HCT116 (cell line): ENCODE data around the gene CKLF. TPM values are rescaled to one million over a fixed set of nuclear protein-coding genes. Genes with fewer than 3 reads are reported as not detected.

Experiments
- ATAC-seq: fragments of 200-7000 bp; cut with Tn5 transposase; 2 replicates; pipeline ENCODE4 v1.9.1; 2020; ENCODE audit warnings: mild to moderate bottlenecking, moderate library complexity
- BruUV-seq: library from RNA; stranded (reverse); fragments of 400-500 nt; replicated peaks from 2 replicates; lab custom pipeline; 2021; lab: Mats Ljungman, UMichigan
- CTCF ChIA-PET: fragments of 300-600 bp; sonication (Branson Sonifier 250); formaldehyde crosslinking; loops from one replicate; lab custom pipeline; 2021; ENCODE audit warnings: antibody characterized with exemption; lab: Charles Lee
- POLR2A ChIA-PET: fragments of 300-600, 350-600 bp; sonication (Branson Sonifier 250); formaldehyde crosslinking; loops from one replicate; lab custom pipeline; 2021; ENCODE audit warnings: antibody characterized with exemption; lab: Charles Lee
- RAD21 ChIA-PET, 2 experiments: fragments of 300-600 bp; sonication (Branson Sonifier 250); formaldehyde crosslinking; loops; one replicate each; lab custom pipeline; 2023; ENCODE audit warnings: low total read pairs in 2 of 2; ENCODE audit not compliant: uncharacterized antibody in 2 of 2, unreplicated experiment in 2 of 2, low non-redundant PET in 1 of 2; lab: Charles Lee
- DNase-seq: peaks from one replicate; pipeline ENCODE4 v3.0.0-alpha.2; 2010; ENCODE audit warnings: low read depth, low spot score
- H2AFZ ChIP-seq: fragments of 200-600 bp; shearing (Covaris generic), sonication (generic); 2 replicates; pipeline ENCODE4 v1.6.1; 2017; ENCODE audit warnings: low read depth, mixed run types, mixed read lengths, antibody characterized with exemption, low read length; ENCODE audit not compliant: poor library complexity, severe bottlenecking
- H3K27ac ChIP-seq: 2 replicates; pipeline ENCODE4 v1.5.1; 2012; ENCODE audit warnings: low read depth, low read length
- H3K27me3 ChIP-seq: fragments of 200-600 bp; sonication (generic); 2 replicates; pipeline ENCODE4 v1.6.1; 2016; ENCODE audit warnings: mixed run types, low read length, mixed read lengths; ENCODE audit not compliant: insufficient read depth
- H3K36me3 ChIP-seq, 2 experiments: fragments of 200-500 bp in 1 of 2; fragments of 200-600 bp in 1 of 2; sonication (Bioruptor generic) in 1 of 2; sonication (generic) in 1 of 2; 2 replicates each; pipeline versions ENCODE4 v1.5.1 to v1.6.1; 2014 to 2016; ENCODE audit warnings: low read length in 2 of 2, inconsistent platforms in 1 of 2, mixed read lengths in 1 of 2, mixed run types in 1 of 2; ENCODE audit not compliant: insufficient read depth in 2 of 2, control insufficient read depth in 1 of 2
- H3K4me1 ChIP-seq, 2 experiments: fragments of 200-600 bp in 1 of 2; sonication (generic) in 1 of 2; 2 replicates each; pipeline versions ENCODE4 v1.5.1 to v1.6.1; 2012 to 2017; ENCODE audit warnings: low read length in 2 of 2, inconsistent platforms in 1 of 2, mild to moderate bottlenecking in 1 of 2, mixed read lengths in 1 of 2, mixed run types in 1 of 2, moderate library complexity in 1 of 2; ENCODE audit not compliant: insufficient read depth in 2 of 2, control insufficient read depth in 1 of 2
- H3K4me2 ChIP-seq: fragments of 200-600 bp; sonication (generic); 2 replicates; pipeline ENCODE4 v1.6.1; 2017; ENCODE audit warnings: mixed run types, low read length, mixed read lengths
- H3K4me3 ChIP-seq, 2 experiments: fragments of 200-600 bp in 1 of 2; sonication (generic) in 1 of 2; replicated peaks in 1 of 2; 2 replicates each; pipeline ENCODE4 v1.5.1; 2011 to 2016; ENCODE audit warnings: low read length in 2 of 2, control low read depth in 1 of 2, low read depth in 1 of 2, mild to moderate bottlenecking in 1 of 2, mixed read lengths in 1 of 2, mixed run types in 1 of 2
- H3K79me2 ChIP-seq: fragments of 200-600 bp; sonication (generic); 2 replicates; pipeline ENCODE4 v1.6.1; 2017; ENCODE audit warnings: mild to moderate bottlenecking, mixed run types, low read length, moderate library complexity, mixed read lengths; ENCODE audit not compliant: insufficient read depth
- H3K9ac ChIP-seq: fragments of 200-600 bp; sonication (generic); 2 replicates; pipeline ENCODE4 v1.6.1; 2016; ENCODE audit warnings: low read length, mixed read lengths
- H3K9me2 ChIP-seq: fragments of 200-600 bp; sonication (generic), shearing (Covaris generic); 2 replicates; pipeline ENCODE4 v1.6.1; 2017; ENCODE audit warnings: mixed run types, mild to moderate bottlenecking, moderate library complexity; ENCODE audit not compliant: insufficient read depth
- H3K9me3 ChIP-seq, 2 experiments: fragments of 200-500 bp in 1 of 2; fragments of 200-600 bp in 1 of 2; sonication (Bioruptor generic) in 1 of 2; sonication (generic) in 1 of 2; 2 replicates each; pipeline ENCODE4 v1.6.1; 2014 to 2017; ENCODE audit warnings: low read length in 2 of 2, mixed read lengths in 2 of 2, inconsistent platforms in 1 of 2, low read depth in 1 of 2, mild to moderate bottlenecking in 1 of 2, mixed run types in 1 of 2, moderate library complexity in 1 of 2; ENCODE audit not compliant: control insufficient read depth in 1 of 2, insufficient read depth in 1 of 2
- H4K20me1 ChIP-seq: fragments of 200-600 bp; sonication (generic), shearing (Covaris generic); 2 replicates; pipeline ENCODE4 v1.6.1; 2017; ENCODE audit warnings: mixed run types, mild to moderate bottlenecking, moderate library complexity; ENCODE audit not compliant: insufficient read depth
- CBX3 ChIP-seq: IDR thresholded peaks from 2 replicates; pipeline ENCODE4 v1.6.1; 2012; ENCODE audit warnings: low read depth
- CEBPB ChIP-seq: IDR thresholded peaks from 2 replicates; pipeline ENCODE4 v1.6.1; 2012; ENCODE audit warnings: low read depth
- EZH2 ChIP-seq: fragments of 200-600 bp; sonication (generic); IDR thresholded peaks from 2 replicates; pipeline ENCODE4 v1.6.1; 2017; ENCODE audit warnings: antibody characterized with exemption, mixed run types
- FOSL1 ChIP-seq: IDR thresholded peaks from 2 replicates; pipeline ENCODE4 v1.6.1; 2012; ENCODE audit warnings: low read depth
- JUND ChIP-seq: IDR thresholded peaks from 2 replicates; pipeline ENCODE4 v1.6.1; 2012
- ZFX ChIP-seq: fragments of 450-650 bp; IDR thresholded peaks from 2 replicates; pipeline ENCODE4 v1.6.1; 2017
- intact Hi-C: fragments of 100-400 bp; cut with micrococcal nuclease; formaldehyde crosslinking; loops from 2 replicates; pipeline ENCODE4 v1.10.0; 2022
- total RNA-seq: library from RNA; stranded (reverse); gene quantifications from one replicate; pipeline ENCODE4 v1.2.1, GENCODE V29; 2021; ENCODE audit not compliant: unreplicated experiment
- TF ChIP-seq, protein P1 (sequence below): IDR thresholded peaks from 2 replicates; pipeline ENCODE4 v1.6.1; 2011; ENCODE audit warnings: mild to moderate bottlenecking, low read length, moderate library complexity; ENCODE audit not compliant: insufficient replicate concordance; ENCODE audit errors: extremely low read depth
- TF ChIP-seq, protein P2 (sequence below), 3 experiments: fragments of 200-600 bp in 1 of 3; sonication (generic) in 1 of 3; IDR thresholded peaks in 2 of 3; conservative IDR thresholded peaks in 1 of 3; 2 replicates each; pipeline ENCODE4 v1.5.1; 2012 to 2017; ENCODE audit warnings: low read depth in 2 of 3, low read length in 2 of 3, antibody characterized with exemption in 1 of 3, borderline replicate concordance in 1 of 3, control low read depth in 1 of 3, mild to moderate bottlenecking in 1 of 3, mixed read lengths in 1 of 3, mixed run types in 1 of 3, moderate library complexity in 1 of 3; ENCODE audit not compliant: insufficient read depth in 1 of 3
- TF ChIP-seq, protein P3 (sequence below): IDR thresholded peaks from 2 replicates; pipeline ENCODE4 v1.6.1; 2012

CKLF gene
- total RNA-seq, 1 experiment from 2014 or later, result 38.6 TPM

DNA sequence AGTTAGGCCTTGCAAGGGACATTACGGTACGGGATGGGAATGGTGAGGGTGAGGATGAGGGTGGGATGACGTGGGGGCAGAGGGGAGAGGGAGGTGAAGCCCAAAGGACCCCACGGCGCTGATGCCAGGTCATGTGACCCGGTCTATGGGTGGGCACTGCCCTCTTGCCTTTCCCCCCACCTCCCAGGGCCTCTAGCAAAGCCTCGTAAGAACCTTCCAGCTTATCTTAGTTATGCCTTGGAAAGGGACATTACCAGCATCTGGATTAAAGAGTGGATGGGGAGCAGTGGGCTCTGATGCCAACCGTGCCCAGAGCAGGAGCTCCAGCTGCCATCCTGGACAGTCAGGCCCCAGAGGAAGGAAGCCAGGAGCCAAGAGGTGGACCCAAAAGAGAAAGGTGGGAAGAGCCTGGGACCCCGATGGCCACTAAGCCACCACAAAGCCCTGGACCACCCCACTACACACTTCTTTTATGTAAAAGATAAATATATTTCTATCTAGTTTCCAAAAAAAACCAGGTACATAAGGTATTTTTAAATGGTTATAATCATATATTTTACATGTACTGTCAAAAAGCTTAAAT lies 43.4 kb upstream of the CKLF start (continued):
- TF ChIP-seq, protein P1, sequence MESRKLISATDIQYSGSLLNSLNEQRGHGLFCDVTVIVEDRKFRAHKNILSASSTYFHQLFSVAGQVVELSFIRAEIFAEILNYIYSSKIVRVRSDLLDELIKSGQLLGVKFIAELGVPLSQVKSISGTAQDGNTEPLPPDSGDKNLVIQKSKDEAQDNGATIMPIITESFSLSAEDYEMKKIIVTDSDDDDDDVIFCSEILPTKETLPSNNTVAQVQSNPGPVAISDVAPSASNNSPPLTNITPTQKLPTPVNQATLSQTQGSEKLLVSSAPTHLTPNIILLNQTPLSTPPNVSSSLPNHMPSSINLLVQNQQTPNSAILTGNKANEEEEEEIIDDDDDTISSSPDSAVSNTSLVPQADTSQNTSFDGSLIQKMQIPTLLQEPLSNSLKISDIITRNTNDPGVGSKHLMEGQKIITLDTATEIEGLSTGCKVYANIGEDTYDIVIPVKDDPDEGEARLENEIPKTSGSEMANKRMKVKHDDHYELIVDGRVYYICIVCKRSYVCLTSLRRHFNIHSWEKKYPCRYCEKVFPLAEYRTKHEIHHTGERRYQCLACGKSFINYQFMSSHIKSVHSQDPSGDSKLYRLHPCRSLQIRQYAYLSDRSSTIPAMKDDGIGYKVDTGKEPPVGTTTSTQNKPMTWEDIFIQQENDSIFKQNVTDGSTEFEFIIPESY, result no peak

GRCh38 chr16:66509576-66509975 lies 42.8 kb upstream of the CKLF start:
- H3K4me2 ChIP-seq, result no peak overlapping the region
- no peaks in the 10 kb centered on the region for H3K36me3 ChIP-seq
- POLR2A ChIA-PET, result no interaction called here
- no peaks in the 10 kb centered on the region for H3K9me2 ChIP-seq
- TF ChIP-seq, protein P2, sequence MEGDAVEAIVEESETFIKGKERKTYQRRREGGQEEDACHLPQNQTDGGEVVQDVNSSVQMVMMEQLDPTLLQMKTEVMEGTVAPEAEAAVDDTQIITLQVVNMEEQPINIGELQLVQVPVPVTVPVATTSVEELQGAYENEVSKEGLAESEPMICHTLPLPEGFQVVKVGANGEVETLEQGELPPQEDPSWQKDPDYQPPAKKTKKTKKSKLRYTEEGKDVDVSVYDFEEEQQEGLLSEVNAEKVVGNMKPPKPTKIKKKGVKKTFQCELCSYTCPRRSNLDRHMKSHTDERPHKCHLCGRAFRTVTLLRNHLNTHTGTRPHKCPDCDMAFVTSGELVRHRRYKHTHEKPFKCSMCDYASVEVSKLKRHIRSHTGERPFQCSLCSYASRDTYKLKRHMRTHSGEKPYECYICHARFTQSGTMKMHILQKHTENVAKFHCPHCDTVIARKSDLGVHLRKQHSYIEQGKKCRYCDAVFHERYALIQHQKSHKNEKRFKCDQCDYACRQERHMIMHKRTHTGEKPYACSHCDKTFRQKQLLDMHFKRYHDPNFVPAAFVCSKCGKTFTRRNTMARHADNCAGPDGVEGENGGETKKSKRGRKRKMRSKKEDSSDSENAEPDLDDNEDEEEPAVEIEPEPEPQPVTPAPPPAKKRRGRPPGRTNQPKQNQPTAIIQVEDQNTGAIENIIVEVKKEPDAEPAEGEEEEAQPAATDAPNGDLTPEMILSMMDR (IDR thresholded peaks at IDR 0.05 in 2 of 3, conservative IDR thresholded peaks at IDR 0.05 in 1 of 3; ENCODE audit: borderline replicate concordance in 1 of 3, insufficient read depth in 1 of 3, low read depth in 2 of 3, low read length in 2 of 3), result no peak
- no peak for TF ChIP-seq EZH2
- no peak for TF ChIP-seq CBX3
- TF ChIP-seq, protein P3, sequence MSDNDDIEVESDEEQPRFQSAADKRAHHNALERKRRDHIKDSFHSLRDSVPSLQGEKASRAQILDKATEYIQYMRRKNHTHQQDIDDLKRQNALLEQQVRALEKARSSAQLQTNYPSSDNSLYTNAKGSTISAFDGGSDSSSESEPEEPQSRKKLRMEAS, result no peak
- TF ChIP-seq ZFX, result no peak
- TF ChIP-seq JUND, result no peak
- TF ChIP-seq FOSL1, result no peak
- no peak for TF ChIP-seq CEBPB
- TF ChIP-seq, all 23 proteins: peak for 0
- H3K9ac ChIP-seq, result no peak overlapping the region
- no peaks in the 10 kb centered on the region for H3K79me2 ChIP-seq
- H2AFZ ChIP-seq, result no peak overlapping the region
- intact Hi-C loops, result no loop called here
- DNase-seq, result no peak
- H3K27me3 ChIP-seq, result no peaks in the 10 kb centered on the region
- no TSS peak for BruUV-seq
- no peak overlapping the region for H3K27ac ChIP-seq
- H3K4me3 ChIP-seq, result no peak overlapping the region
- peaks cover 35 to 48% of the 10 kb centered on the region in 2 experiments for H3K4me1 ChIP-seq
- no peak for ATAC-seq
- CTCF ChIA-PET, result interaction anchor here (0.9 kb wide), 1 partner anchor 103 kb away, joined by 3 read pairs; no protein-coding TSS in a partner anchor
- H3K9me3 ChIP-seq, result no peaks in the 10 kb centered on the region
- RAD21 ChIA-PET, result no interaction called here
- no peaks in the 10 kb centered on the region; the same call in 1 of the 2 replicates for H4K20me1 ChIP-seq
